GM12891 (cell line): ENCODE measurements around the gene CCPG1.

Experiments used
- POLR2A ChIP-seq: IDR thresholded peaks from 2 replicates; pipeline ENCODE4 v1.6.1; 2011; ENCODE audit warnings: low read depth, low read length, control low read depth
- TAF1 ChIP-seq: IDR thresholded peaks from 2 replicates; pipeline ENCODE4 v1.6.1; 2011; ENCODE audit warnings: low read depth, low read length, control low read depth

DNA sequence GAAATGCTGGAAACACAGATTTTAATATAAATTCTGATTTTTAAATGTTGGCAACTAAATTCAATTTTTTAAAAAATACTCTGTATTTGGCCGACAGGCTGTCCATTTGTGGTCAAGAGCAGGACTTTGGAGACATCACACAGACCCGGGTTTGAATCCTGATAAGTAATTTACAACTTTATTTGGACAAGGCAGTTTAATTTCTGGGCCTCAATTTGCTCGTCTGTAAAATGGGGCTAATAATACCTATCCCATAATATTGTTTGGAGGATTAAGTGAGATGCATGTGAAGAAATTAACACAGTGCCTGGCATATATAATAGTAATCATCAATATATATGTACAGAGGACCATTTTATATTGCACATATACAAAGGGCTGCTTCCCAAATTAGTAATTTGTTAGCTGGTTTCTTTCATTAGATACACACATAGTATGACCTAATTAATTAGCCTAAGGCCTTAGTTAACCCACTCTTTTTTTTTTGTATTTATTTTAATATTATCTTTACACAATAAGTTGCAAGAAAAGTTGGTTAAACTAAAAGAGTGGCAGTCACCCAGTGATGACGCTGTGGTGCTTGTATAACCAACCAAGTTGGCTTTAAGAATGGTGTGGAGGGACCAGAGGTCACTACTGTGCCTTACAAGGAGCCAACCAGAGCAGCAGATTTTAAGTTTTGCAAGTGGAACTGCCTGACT is 88.5 kb downstream of the CCPG1 start:
- TF ChIP-seq POLR2A (no peak), TAF1 (no peak)
